Psoas muscle (tissue), 8 donors: ENCODE data around the gene GOLGA8T. TPM values are rescaled to one million over a fixed set of nuclear protein-coding genes. Genes with fewer than 3 reads are reported as not detected.
"Not testable (repeated sequence)": the region's sequence is repeated elsewhere in the genome, so short reads cannot be mapped to it uniquely, and the experiment has no call there.

Experiments
- ATAC-seq, 4 donors: fragments of 200-7000 bp; cut with Tn5 transposase; one replicate each; pipeline ENCODE4 v1.9.1; 2020; ENCODE audit warnings: moderate library complexity in 3 of 4, mild to moderate bottlenecking in 2 of 4
- DNase-seq, 2 donors: peaks; one replicate each; pipeline ENCODE4 v3.0.0-alpha.2; 2020
- H3K27ac ChIP-seq: fragments of 200-600 bp; one replicate; pipeline ENCODE4 v1.8.0; 2022
- H3K27me3 ChIP-seq, 3 donors: fragments of 200-600 bp in 1 of 3; one replicate each; pipeline versions ENCODE4 v1.6.1 to v1.8.0; 2013 to 2022; ENCODE audit warnings: low read length in 2 of 3, mild to moderate bottlenecking in 2 of 3, moderate library complexity in 1 of 3; ENCODE audit not compliant: insufficient read depth in 3 of 3
- H3K36me3 ChIP-seq, 2 donors: fragments of 200-600 bp in 1 of 2; one replicate each; pipeline versions ENCODE4 v1.6.1 to v1.8.0; 2013 to 2022; ENCODE audit warnings: low read depth in 1 of 2, mild to moderate bottlenecking in 1 of 2, moderate library complexity in 1 of 2; ENCODE audit not compliant: insufficient read depth in 1 of 2
- H3K4me1 ChIP-seq: fragments of 200-600 bp; one replicate; pipeline ENCODE4 v1.8.0; 2022
- H3K4me3 ChIP-seq: fragments of 200-600 bp; one replicate; pipeline ENCODE4 v1.8.0; 2022; ENCODE audit warnings: mild to moderate bottlenecking
- H3K9me3 ChIP-seq: fragments of 200-600 bp; one replicate; pipeline ENCODE4 v1.8.0; 2022
- WGBS, 3 donors: extraction: QIAGEN DNeasy Blood & Tissue Kit; methylation state at CpG; one replicate each; pipeline versions ENCODE4 v1.1.6 to v1.1.7; 2013; 5-methylcytosine and 5-hydroxymethylcytosine counted together
- intact Hi-C, 2 donors: fragments of 100-400 bp; cut with DNase I; formaldehyde crosslinking; loops; one replicate each; pipeline versions ENCODE4 v1.11.0 to v1.14.2; 2022
- polyA plus RNA-seq, 3 donors: library from polyadenylated mRNA; stranded (reverse); fragments of 200-250 nt; gene quantifications; one replicate each; pipeline ENCODE4 v1.2.3, GENCODE V29; 2013
- total RNA-seq, 4 donors: library from RNA; stranded (reverse); fragmentation: NEBNext Ultra II Directional in 2 of 4; extraction: Animal tissue kit (Norgen Biotek cat#: 25700) in 2 of 4; gene quantifications; one replicate each; pipeline versions ENCODE4 v1.2.1 to v1.2.4, GENCODE V29; 2021 to 2023
- donor health status: healthy with polysubstance abuse.
- donor health status: DM: no; HTN: no; CAD: no; lungs with moderate emphysema.
- donor health status: Bipolar disorder and iron deficiency.
- donor health status: healthy.
- donor health status: DM: yes; HTN: yes; CAD: no.
- donor health status: DM: no; HTN: no; CAD: no.
- donor health status: DM: no; HTN: no; CAD: no.
- donor health status: DM: yes; HTN: yes; CAD: no.

The GOLGA8T gene
- total and polyA plus RNA-seq, 7 donors, result 0.15 TPM; not detected in 6

DNA sequence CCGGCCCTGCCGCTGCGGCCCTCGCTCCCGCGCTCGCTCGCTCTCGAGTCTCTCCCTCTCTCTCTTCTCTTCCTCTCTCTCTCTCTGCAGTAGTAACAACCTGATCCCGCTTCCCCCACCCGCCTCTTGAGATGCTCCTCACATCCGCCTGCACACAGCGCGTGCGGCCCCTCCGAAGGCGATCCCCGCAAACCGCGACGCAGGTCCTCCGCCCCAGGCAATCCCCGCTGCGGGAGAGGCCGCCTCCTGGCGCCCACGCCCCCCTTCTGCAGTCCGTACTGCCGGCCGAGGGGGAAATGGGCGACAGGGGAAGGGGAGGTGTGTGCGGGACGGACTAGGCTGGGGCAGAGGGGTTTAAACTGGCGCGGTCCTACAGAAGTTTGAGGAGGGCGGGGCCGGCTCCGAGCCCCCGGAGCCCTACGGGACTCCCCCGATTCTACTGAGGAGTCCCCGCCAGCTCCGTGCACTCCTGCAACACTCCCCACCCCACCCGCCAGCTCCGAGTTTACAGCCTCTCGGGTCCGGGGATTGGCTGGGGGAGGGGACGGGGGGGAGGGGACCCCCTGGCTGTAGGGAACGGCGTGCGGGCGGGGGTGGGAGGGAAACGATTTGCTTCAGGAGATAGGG is 57.4 kb downstream of the GOLGA8T start:
- not testable (repeated sequence) for H3K4me1 ChIP-seq, H3K4me3 ChIP-seq
- peak in 3 of 4 donors; percentile 19 to 43 (median 34) for ATAC-seq

DNA sequence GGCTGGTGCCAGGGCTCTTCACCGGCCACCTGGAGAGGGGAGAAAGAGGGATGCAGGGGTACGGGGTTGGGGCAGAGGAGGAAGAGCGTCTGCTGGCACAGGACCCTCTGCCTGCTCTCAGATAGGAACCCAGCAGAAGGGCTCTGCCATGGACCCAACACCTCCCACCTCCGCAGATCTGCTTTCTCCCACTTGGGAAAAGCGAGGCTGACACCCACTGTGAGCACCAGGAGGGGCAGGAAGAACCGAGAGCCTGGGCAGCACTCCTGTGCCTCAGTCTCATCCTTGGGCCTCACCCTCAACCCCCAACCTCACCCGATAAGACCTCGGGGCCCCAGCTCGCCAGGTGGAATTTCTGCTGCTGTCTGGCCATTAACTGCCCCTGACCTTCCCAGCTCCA is 58.0 kb downstream of the GOLGA8T start:
- H3K4me3 ChIP-seq, H3K36me3 ChIP-seq, H3K27me3 ChIP-seq, H3K9me3 ChIP-seq, ATAC-seq, intact Hi-C loops, H3K27ac ChIP-seq, DNase-seq, H3K4me1 ChIP-seq: not testable (repeated sequence)
- WGBS, 3 donors, result 14 to 32% methylated on average over 1 to 3 of the region's 9 CpGs; no CpG with 5 or more reads in 1 of the 3 donors

More for the DNA sequence above, 57.4 kb downstream of the GOLGA8T start:
- intact Hi-C loops, H3K9me3 ChIP-seq, H3K27ac ChIP-seq, H3K27me3 ChIP-seq, H3K36me3 ChIP-seq, DNase-seq: not testable (repeated sequence)
- 0 to 1% (median 1%) methylated on average over 14 to 20 of the region's 53 CpGs for WGBS, 3 donors

Other genes with a start within 250 kb of the GOLGA8T start
- under 1 TPM in 1 of 4 donors, not detected in 3; 0.34 TPM for gene GOLGA8J, start 52.1 kb upstream of the GOLGA8T start, total RNA-seq
- not detected for gene GOLGA8J, start 52.1 kb upstream of the GOLGA8T start, polyA plus RNA-seq